Measurements from ENCODE around the gene KIRREL2. TPM values are rescaled to one million over a fixed set of nuclear protein-coding genes. Genes with fewer than 3 reads are reported as not detected.

KIRREL2 gene
- total and polyA plus RNA-seq, 7 donors: under 0.01 to 0.34 (median 0.16) TPM; not detected in 4

GRCh38 chr19:35822579-35822978 lies 34.1 kb upstream of the KIRREL2 start:
- intact Hi-C loops (cut with DNase I): no loop called here
- H3K36me3 ChIP-seq: no peaks in the 10 kb centered on the region
- H3K4me1 ChIP-seq: no peaks in the 10 kb centered on the region
- no peak for DNase-seq
- no peak overlapping the region for H3K27ac ChIP-seq
- no peaks in the 10 kb centered on the region for H3K9me3 ChIP-seq
- H3K4me3 ChIP-seq: no peak overlapping the region
- WGBS, 2 donors: 74 to 79% methylated on average over 3 of the region's 3 CpGs
- no peak for TF ChIP-seq EP300 (IDR thresholded peaks at IDR 0.05)
- TF ChIP-seq, protein P1, sequence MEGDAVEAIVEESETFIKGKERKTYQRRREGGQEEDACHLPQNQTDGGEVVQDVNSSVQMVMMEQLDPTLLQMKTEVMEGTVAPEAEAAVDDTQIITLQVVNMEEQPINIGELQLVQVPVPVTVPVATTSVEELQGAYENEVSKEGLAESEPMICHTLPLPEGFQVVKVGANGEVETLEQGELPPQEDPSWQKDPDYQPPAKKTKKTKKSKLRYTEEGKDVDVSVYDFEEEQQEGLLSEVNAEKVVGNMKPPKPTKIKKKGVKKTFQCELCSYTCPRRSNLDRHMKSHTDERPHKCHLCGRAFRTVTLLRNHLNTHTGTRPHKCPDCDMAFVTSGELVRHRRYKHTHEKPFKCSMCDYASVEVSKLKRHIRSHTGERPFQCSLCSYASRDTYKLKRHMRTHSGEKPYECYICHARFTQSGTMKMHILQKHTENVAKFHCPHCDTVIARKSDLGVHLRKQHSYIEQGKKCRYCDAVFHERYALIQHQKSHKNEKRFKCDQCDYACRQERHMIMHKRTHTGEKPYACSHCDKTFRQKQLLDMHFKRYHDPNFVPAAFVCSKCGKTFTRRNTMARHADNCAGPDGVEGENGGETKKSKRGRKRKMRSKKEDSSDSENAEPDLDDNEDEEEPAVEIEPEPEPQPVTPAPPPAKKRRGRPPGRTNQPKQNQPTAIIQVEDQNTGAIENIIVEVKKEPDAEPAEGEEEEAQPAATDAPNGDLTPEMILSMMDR (IDR thresholded peaks at IDR 0.05): no peak
- no peak for TF ChIP-seq POLR2AphosphoS5 (IDR thresholded peaks at IDR 0.05)
- no peak for TF ChIP-seq POLR2A (IDR thresholded peaks at IDR 0.05)
- peaks cover 0 to 30% (median under 1%) of the 10 kb centered on the region in 3 donors for H3K27me3 ChIP-seq

- TF ChIP-seq POLR2AphosphoS5 (IDR thresholded peaks at IDR 0.05) (no peak), POLR2A (IDR thresholded peaks at IDR 0.05) (no peak), EP300 (IDR thresholded peaks at IDR 0.05) (no peak)
- TF ChIP-seq, protein P1 (IDR thresholded peaks at IDR 0.05): no peak
- no peak for DNase-seq
- no peak overlapping the region for H3K27ac ChIP-seq
- peaks cover 0 to 17% (median 0%) of the 10 kb centered on the region in 3 donors for H3K27me3 ChIP-seq
- no peaks in the 10 kb centered on the region for H3K4me1 ChIP-seq
- H3K4me3 ChIP-seq: no peak overlapping the region
- 85 to 86% methylated on average over 5 of the region's 5 CpGs for WGBS, 2 donors
- intact Hi-C loops (cut with DNase I): no loop called here
- H3K9me3 ChIP-seq: no peaks in the 10 kb centered on the region
- no peaks in the 10 kb centered on the region for H3K36me3 ChIP-seq
Observed at GRCh38 chr19:35824150-35824549, 32.6 kb upstream of the KIRREL2 start.

DNA sequence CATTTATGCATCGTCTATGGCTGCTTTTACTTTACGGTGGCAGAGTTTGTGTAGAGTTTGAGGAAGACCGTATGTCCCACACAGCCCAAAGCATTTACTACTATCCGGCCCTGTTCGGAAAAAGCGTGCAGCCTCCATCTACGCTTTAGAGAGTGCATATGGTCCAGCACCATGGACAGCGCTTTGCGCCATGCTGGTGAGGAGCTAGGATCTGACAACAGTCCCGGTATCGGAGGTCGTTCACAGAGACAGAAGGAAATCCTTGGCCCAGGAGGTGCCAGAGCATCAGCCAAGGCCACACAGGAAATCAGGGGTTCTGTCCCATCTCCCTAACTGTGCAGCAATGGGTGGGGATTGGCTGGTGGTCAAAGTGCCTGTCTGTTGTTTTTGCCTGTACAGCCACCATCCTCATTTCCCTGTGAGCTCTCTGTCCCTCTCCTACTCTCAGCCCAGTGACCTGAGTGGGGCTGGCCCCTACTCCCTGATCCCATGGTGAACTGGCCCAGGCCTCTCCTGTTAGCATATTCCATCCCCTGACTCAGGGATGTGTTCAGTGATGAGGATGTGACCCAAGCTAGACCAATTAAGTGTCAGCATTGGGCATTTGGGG lies 27.9 kb upstream of the KIRREL2 start:
- WGBS, 2 donors: 10 to 12% methylated on average over 12 of the region's 12 CpGs
- no peaks in the 10 kb centered on the region for H3K4me1 ChIP-seq
- H3K9me3 ChIP-seq: no peaks in the 10 kb centered on the region
- H3K27ac ChIP-seq: no peak overlapping the region
- TF ChIP-seq POLR2A (IDR thresholded peaks at IDR 0.05) (no peak), EP300 (IDR thresholded peaks at IDR 0.05) (no peak), POLR2AphosphoS5 (IDR thresholded peaks at IDR 0.05) (no peak)
- TF ChIP-seq, protein P1 (IDR thresholded peaks at IDR 0.05): no peak
- H3K36me3 ChIP-seq: no peaks in the 10 kb centered on the region
- no peak for DNase-seq
- no peak overlapping the region for H3K4me3 ChIP-seq
- intact Hi-C loops (cut with DNase I): no loop called here
- peaks cover 0 to 49% (median 0%) of the 10 kb centered on the region in 3 donors for H3K27me3 ChIP-seq

GRCh38 chr19:35830986-35831385 lies 25.7 kb upstream of the KIRREL2 start:
- Histone ChIP-seq H3K36me3 (no peaks in the 10 kb centered on the region), H3K4me1 (no peaks in the 10 kb centered on the region), H3K27me3 (peaks cover 0 to 53% (median 0%) of the 10 kb centered on the region in 3 donors), H3K9me3 (no peaks in the 10 kb centered on the region), H3K4me3 (no peak overlapping the region), H3K27ac (no peak overlapping the region)
- no peak for DNase-seq
- WGBS, 2 donors: 74 to 81% methylated on average over 18 of the region's 18 CpGs
- intact Hi-C loops (cut with DNase I): no loop called here
- TF ChIP-seq, protein P1 (IDR thresholded peaks at IDR 0.05): no peak
- no peak for TF ChIP-seq POLR2AphosphoS5 (IDR thresholded peaks at IDR 0.05)
- TF ChIP-seq EP300 (IDR thresholded peaks at IDR 0.05): no peak
- TF ChIP-seq POLR2A (IDR thresholded peaks at IDR 0.05): no peak

GRCh38 chr19:35832054-35832453 lies 24.7 kb upstream of the KIRREL2 start:
- H3K9me3 ChIP-seq: no peaks in the 10 kb centered on the region
- TF ChIP-seq POLR2A (IDR thresholded peaks at IDR 0.05) (no peak), EP300 (IDR thresholded peaks at IDR 0.05) (no peak), POLR2AphosphoS5 (IDR thresholded peaks at IDR 0.05) (no peak)
- TF ChIP-seq, protein P1 (IDR thresholded peaks at IDR 0.05): no peak
- no peak overlapping the region for H3K4me3 ChIP-seq
- no peaks in the 10 kb centered on the region for H3K4me1 ChIP-seq
- no peaks in the 10 kb centered on the region for H3K36me3 ChIP-seq
- peaks cover 0 to 49% (median 0%) of the 10 kb centered on the region in 3 donors for H3K27me3 ChIP-seq
- 53 to 75% methylated on average over 4 of the region's 4 CpGs for whole genome bisulfite sequencing, 2 donors
- DNase-seq: no peak
- intact Hi-C loops (cut with DNase I): no loop called here
- no peak overlapping the region for H3K27ac ChIP-seq
